Central memory CD8-positive, alpha-beta T cell (primary cell): ENCODE data around the gene FUT8.

Experiments
- ATAC-seq: fragments of 150-1000 bp; cut with Tn5 transposase; replicated peaks from 2 replicates; pipeline ENCODE4 v1.10.0; 2022; ENCODE audit warnings: mild to moderate bottlenecking, moderate FRiP score, moderate number of reproducible peaks; ENCODE audit not compliant: poor library complexity, severe bottlenecking; ENCODE audit errors: extremely low read depth
- DNase-seq, 2 donors: peaks; one replicate each; pipeline ENCODE4 v3.0.0; 2021; ENCODE audit warnings: low spot score in 2 of 2
- H3K27ac Mint-ChIP-seq: one replicate; pipeline ENCODE4 v1.8.0; 2022; ENCODE audit warnings: low read depth, mild to moderate bottlenecking, moderate library complexity, mixed read lengths
- H3K27me3 Mint-ChIP-seq: one replicate; pipeline ENCODE4 v1.8.0; 2022; ENCODE audit warnings: mixed read lengths
- H3K36me3 Mint-ChIP-seq: one replicate; pipeline ENCODE4 v1.8.0; 2022; ENCODE audit warnings: mild to moderate bottlenecking, moderate library complexity, mixed read lengths; ENCODE audit not compliant: insufficient read depth
- H3K4me1 Mint-ChIP-seq: one replicate; pipeline ENCODE4 v1.8.0; 2022; ENCODE audit warnings: mixed read lengths
- H3K4me3 Mint-ChIP-seq: one replicate; pipeline ENCODE4 v1.8.0; 2022; ENCODE audit warnings: mild to moderate bottlenecking, moderate library complexity, mixed read lengths
- H3K9me3 Mint-ChIP-seq: one replicate; pipeline ENCODE4 v1.8.0; 2022; ENCODE audit warnings: mixed read lengths

Gene FUT8

DNA sequence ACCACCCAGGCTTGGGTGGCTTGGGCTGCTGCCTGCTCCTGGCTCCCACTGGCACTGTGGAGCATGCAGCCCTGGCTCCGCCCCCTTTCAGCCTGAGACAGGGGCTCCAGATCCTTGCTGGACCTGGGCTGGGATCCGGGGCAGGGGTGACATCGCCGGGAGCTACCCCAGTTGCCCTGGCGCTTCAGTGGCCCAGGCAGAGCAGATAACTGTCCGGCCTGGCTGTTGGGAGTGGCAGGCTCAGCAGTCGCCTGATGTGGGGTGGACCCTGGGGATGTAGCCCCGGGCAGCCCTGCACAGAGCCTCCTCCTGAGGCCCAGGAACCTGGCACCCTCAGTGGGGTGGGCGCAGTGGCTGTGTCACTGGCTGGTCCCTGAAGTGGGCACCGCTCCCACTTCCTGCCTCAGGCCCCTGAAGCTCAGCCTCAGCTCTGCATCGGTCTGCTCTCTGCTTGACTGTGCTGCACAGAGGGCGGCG lies 57.9 kb downstream of the FUT8 start:
- H3K4me3 Mint-ChIP-seq = no peak overlapping the region
- no peak for DNase-seq
- H3K9me3 Mint-ChIP-seq = no peaks in the 10 kb centered on the region
- H3K4me1 Mint-ChIP-seq = peaks cover 46% of the 10 kb centered on the region
- H3K36me3 Mint-ChIP-seq = peaks cover 5% of the 10 kb centered on the region
- ATAC-seq = no peak
- no peak overlapping the region for H3K27ac Mint-ChIP-seq
- H3K27me3 Mint-ChIP-seq = no peaks in the 10 kb centered on the region

DNA sequence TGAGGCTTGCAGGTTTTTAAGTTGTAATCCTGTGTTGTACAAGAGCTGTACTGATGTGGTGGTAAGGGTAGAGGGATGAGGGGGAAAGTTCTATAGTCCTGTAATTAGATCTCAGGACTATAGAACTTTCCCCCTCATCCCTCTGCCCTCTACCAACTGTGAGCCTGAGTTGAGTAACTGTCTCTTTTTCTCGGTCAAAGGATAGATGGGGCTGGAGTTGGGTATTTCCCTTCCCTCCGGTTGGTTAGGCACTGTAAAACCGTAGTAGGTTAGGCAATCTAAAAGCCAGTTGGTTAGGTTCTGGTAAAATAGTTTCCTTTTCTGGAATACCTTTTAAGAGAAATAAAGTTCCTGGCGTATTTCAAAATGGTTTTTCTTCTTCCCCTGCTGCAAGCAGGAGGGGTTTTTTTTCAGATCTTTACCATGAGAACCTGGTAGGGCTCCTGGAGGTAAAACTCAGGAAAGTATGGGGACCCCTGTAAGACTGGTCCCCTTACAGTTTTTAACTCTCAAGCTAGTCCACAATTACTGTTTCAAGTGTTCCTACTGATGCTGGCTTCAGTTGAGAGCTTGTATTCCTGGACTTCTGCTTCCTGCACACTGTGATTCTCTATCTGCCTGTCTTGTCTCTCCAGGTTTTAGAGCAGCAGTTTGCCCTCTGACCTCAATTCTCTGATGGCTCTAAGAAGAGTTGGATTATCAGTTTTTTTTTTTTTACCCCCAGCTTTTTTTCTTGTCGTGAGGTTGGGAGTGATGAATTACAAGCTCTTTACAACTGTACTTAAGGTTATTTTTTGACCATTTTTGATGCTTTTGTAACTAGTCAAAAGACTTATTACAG lies 58.7 kb downstream of the FUT8 start:
- Mint-ChIP-seq H3K4me3 (no peak overlapping the region), H3K4me1 (peaks cover 48% of the 10 kb centered on the region), H3K27ac (peak overlapping the region; percentile 33), H3K9me3 (no peaks in the 10 kb centered on the region), H3K36me3 (peaks cover 5% of the 10 kb centered on the region), H3K27me3 (no peaks in the 10 kb centered on the region)
- no peak for DNase-seq
- no peak for ATAC-seq

- Mint-ChIP-seq H3K27ac (peak overlapping the region; percentile 33), H3K4me1 (peaks cover 52% of the 10 kb centered on the region), H3K27me3 (no peaks in the 10 kb centered on the region), H3K9me3 (no peaks in the 10 kb centered on the region), H3K4me3 (no peak overlapping the region), H3K36me3 (peaks cover 5% of the 10 kb centered on the region)
- DNase-seq (no peak), ATAC-seq (no peak)
These were observed 59.7 kb downstream of the FUT8 start for GRCh38 chr14:65472189-65472588.

DNA sequence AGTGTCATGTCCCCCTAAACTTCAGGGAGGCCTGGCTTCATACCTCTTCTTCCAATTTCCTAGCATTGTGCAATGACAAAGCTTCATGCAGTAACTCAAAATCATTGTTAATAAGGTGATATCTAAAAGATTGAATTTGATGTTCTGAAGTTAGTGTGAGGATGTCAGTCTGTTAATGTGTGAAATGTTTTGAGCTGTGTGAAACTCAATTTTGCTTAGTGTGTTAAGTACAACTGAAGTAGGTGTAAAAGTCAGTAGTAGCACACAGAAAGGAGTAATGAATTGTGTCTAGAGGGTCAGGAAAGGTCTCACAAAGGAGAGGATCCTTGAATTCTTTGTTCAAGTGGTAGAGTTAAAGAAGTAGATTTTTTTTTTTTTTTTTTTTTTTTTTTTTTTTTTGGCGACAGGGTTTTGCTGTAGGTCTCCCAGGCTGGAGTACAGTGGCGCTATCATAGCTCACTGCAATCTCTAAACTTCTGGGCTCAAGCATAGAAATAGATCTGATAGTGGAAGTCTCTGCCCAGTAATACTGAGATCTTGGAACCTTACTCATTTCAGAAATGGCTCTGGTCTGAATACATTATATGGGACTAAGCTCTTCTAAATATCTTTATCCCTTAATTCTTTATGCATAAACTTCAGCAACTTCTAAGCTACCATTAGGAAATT lies 63.9 kb downstream of the FUT8 start:
- H3K36me3 Mint-ChIP-seq = peaks cover 2% of the 10 kb centered on the region
- H3K4me1 Mint-ChIP-seq = peaks cover 56% of the 10 kb centered on the region
- ATAC-seq (no peak), DNase-seq (no peak)
- no peak overlapping the region for H3K4me3 Mint-ChIP-seq
- no peaks in the 10 kb centered on the region for H3K27me3 Mint-ChIP-seq
- no peaks in the 10 kb centered on the region for H3K9me3 Mint-ChIP-seq
- H3K27ac Mint-ChIP-seq = peak overlapping the region; percentile 26

DNA sequence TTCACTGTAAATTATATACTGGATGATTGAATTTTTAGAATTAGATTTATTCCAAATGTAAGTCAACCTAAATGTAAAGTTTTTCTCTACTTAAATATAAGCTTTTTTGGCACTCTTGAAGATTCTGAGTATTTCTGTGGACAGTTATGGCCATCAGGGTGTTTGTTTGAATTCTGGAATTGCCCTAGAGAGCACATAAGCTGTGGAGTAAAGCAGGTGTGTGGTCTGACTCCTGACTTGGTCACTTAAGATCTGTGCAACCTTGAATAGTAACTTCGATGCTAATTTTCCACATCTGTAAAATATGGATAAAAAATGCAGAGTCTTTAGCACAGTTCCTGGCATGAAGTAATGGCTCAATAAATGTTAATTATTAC lies 64.4 kb downstream of the FUT8 start:
- Mint-ChIP-seq H3K4me3 (no peak overlapping the region), H3K4me1 (peaks cover 56% of the 10 kb centered on the region), H3K27ac (no peak overlapping the region), H3K9me3 (no peaks in the 10 kb centered on the region), H3K27me3 (no peaks in the 10 kb centered on the region), H3K36me3 (peaks cover 2% of the 10 kb centered on the region)
- ATAC-seq = no peak
- no peak for DNase-seq

GRCh38 chr14:65478017-65478416 lies 65.5 kb downstream of the FUT8 start:
- Mint-ChIP-seq H3K9me3 (no peaks in the 10 kb centered on the region), H3K4me1 (peaks cover 62% of the 10 kb centered on the region), H3K27me3 (no peaks in the 10 kb centered on the region), H3K27ac (peak overlapping the region; percentile 44), H3K4me3 (no peak overlapping the region), H3K36me3 (peaks cover 2% of the 10 kb centered on the region)
- DNase-seq (no peak), ATAC-seq (no peak)

GRCh38 chr14:65478596-65478995 lies 66.1 kb downstream of the FUT8 start:
- H3K36me3 Mint-ChIP-seq = peaks cover 2% of the 10 kb centered on the region
- ATAC-seq (peak; percentile 90), DNase-seq (no peak)
- peaks cover 65% of the 10 kb centered on the region for H3K4me1 Mint-ChIP-seq
- H3K27me3 Mint-ChIP-seq = no peaks in the 10 kb centered on the region
- H3K27ac Mint-ChIP-seq = peak overlapping the region; percentile 44
- no peaks in the 10 kb centered on the region for H3K9me3 Mint-ChIP-seq
- H3K4me3 Mint-ChIP-seq = no peak overlapping the region

- no peak for ATAC-seq
- Mint-ChIP-seq H3K36me3 (peaks cover 2% of the 10 kb centered on the region), H3K4me3 (no peak overlapping the region)
These were observed 66.9 kb downstream of the FUT8 start for GRCh38 chr14:65479386-65479785.

DNA sequence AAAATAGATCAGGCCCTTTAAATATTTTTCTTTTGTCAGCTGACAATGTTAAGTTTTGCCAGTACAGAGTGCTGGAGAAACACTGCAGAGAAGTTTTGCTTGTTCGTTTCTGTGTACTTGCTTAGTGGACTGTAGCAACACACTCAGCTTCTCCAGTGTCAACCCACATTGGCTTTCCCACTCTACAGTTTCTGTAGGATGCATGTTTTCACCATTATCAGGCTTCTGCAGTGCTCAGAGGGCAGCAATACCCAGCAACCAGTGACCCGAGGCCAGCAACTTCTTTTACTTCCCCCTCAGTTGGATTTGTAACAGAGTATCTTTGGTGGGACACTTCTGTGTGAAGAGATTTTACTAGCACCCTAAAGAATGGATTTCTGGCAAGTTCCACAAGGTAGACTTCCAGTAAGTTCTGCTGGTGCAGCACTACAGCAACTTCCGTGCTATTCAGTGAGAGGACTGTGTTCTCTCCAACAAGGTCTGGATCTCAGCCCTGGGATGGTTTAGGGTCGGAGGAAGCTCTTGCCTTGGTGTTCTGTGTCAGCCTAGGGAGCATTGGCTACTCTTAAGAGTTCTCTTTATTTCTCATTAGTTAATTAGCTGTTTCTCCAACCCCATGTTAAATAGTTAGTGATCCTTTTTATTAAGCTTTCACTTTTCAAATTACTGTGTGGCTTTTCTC lies 70.4 kb downstream of the FUT8 start:
- Mint-ChIP-seq H3K9me3 (no peaks in the 10 kb centered on the region), H3K27me3 (no peaks in the 10 kb centered on the region), H3K27ac (no peak overlapping the region), H3K4me1 (peaks cover 69% of the 10 kb centered on the region), H3K36me3 (peaks cover 2% of the 10 kb centered on the region), H3K4me3 (no peak overlapping the region)
- ATAC-seq (no peak), DNase-seq (no peak)

More at GRCh38 chr14:65479386-65479785, 66.9 kb downstream of the FUT8 start:
- no peaks in the 10 kb centered on the region for H3K9me3 Mint-ChIP-seq
- no peaks in the 10 kb centered on the region for H3K27me3 Mint-ChIP-seq
- no peak overlapping the region for H3K27ac Mint-ChIP-seq
- no peak for DNase-seq
- peaks cover 65% of the 10 kb centered on the region for H3K4me1 Mint-ChIP-seq

- Mint-ChIP-seq H3K4me3 (no peak overlapping the region), H3K36me3 (peaks cover 2% of the 10 kb centered on the region), H3K9me3 (no peaks in the 10 kb centered on the region), H3K27ac (no peak overlapping the region), H3K4me1 (peaks cover 69% of the 10 kb centered on the region), H3K27me3 (no peaks in the 10 kb centered on the region)
- ATAC-seq (no peak), DNase-seq (no peak)
These were observed 71.1 kb downstream of the FUT8 start for GRCh38 chr14:65483647-65484046.

- DNase-seq (no peak), ATAC-seq (no peak)
- Mint-ChIP-seq H3K4me3 (no peak overlapping the region), H3K36me3 (peaks cover 2% of the 10 kb centered on the region), H3K4me1 (peaks cover 56% of the 10 kb centered on the region), H3K9me3 (no peaks in the 10 kb centered on the region), H3K27ac (no peak overlapping the region), H3K27me3 (no peaks in the 10 kb centered on the region)
These were observed 73.0 kb downstream of the FUT8 start for GRCh38 chr14:65485516-65485915.

GRCh38 chr14:65486863-65487262 lies 74.3 kb downstream of the FUT8 start:
- ATAC-seq = no peak
- Mint-ChIP-seq H3K4me1 (peaks cover 44% of the 10 kb centered on the region), H3K4me3 (no peak overlapping the region), H3K9me3 (no peaks in the 10 kb centered on the region), H3K27me3 (no peaks in the 10 kb centered on the region), H3K36me3 (peaks cover 2% of the 10 kb centered on the region), H3K27ac (no peak overlapping the region)
- no peak for DNase-seq
